ENCODE measurements around the gene ZYG11B. TPM values are rescaled to one million over a fixed set of nuclear protein-coding genes. Genes with fewer than 3 reads are reported as not detected.
"Not testable (repeated sequence)": the region's sequence is repeated elsewhere in the genome, so short reads cannot be mapped to it uniquely, and the experiment has no call there.

ZYG11B gene
- total RNA-seq, 1 donor from 2014 or later = 39.5 TPM

DNA sequence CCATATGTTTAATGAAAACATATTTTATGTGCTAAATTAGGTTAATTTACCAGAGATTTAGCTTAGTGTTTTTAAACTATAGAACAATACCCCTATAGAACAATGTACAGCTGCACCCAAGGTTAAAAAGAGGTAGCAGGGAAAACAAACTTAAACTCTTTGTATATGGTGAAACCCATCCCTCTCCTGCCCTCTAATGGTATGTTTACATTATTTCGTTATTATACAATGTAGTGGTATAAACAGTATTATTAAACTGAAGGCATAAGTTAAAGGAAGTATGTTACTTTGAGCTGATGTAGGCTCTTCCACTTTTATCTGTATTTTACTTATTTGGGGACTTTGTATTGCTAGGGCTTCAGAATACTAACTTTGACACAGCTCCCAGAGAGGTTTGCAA lies 99.6 kb downstream of the ZYG11B start:
- Histone ChIP-seq H3K9ac (no peak overlapping the region), H3K4me3 (no peak overlapping the region), H2AFZ (replicated peaks) (no peak overlapping the region), H3K4me2 (no peak overlapping the region), H4K20me1 (ENCODE audit: low read depth) (no peaks in the 10 kb centered on the region), H3K79me2 (ENCODE audit: low read depth) (no peaks in the 10 kb centered on the region), H3K4me1 (no peaks in the 10 kb centered on the region), H3K27me3 (no peaks in the 10 kb centered on the region), H3K9me3 (ENCODE audit: low read depth) (no peaks in the 10 kb centered on the region), H3F3A (ENCODE audit: low read depth) (peaks cover 5% of the 10 kb centered on the region), H3K27ac (no peak overlapping the region), H3K36me3 (peaks cover 8% of the 10 kb centered on the region)
- no peak overlapping the region for H3K4me3 Mint-ChIP-seq
- H3K9me3 Mint-ChIP-seq = no peaks in the 10 kb centered on the region
- no peak overlapping the region for H3K27ac Mint-ChIP-seq
- no peaks in the 10 kb centered on the region for H3K27me3 Mint-ChIP-seq (ENCODE audit: insufficient read depth, low read depth)
- peaks cover 8% of the 10 kb centered on the region for H3K36me3 Mint-ChIP-seq
- DNase-seq (ENCODE audit: low spot score) = no peak
- H3K4me1 Mint-ChIP-seq = no peaks in the 10 kb centered on the region
- TF ChIP-seq EZH2phosphoT487 (IDR thresholded peaks at IDR 0.05) = no peak
- TF ChIP-seq, protein P1, sequence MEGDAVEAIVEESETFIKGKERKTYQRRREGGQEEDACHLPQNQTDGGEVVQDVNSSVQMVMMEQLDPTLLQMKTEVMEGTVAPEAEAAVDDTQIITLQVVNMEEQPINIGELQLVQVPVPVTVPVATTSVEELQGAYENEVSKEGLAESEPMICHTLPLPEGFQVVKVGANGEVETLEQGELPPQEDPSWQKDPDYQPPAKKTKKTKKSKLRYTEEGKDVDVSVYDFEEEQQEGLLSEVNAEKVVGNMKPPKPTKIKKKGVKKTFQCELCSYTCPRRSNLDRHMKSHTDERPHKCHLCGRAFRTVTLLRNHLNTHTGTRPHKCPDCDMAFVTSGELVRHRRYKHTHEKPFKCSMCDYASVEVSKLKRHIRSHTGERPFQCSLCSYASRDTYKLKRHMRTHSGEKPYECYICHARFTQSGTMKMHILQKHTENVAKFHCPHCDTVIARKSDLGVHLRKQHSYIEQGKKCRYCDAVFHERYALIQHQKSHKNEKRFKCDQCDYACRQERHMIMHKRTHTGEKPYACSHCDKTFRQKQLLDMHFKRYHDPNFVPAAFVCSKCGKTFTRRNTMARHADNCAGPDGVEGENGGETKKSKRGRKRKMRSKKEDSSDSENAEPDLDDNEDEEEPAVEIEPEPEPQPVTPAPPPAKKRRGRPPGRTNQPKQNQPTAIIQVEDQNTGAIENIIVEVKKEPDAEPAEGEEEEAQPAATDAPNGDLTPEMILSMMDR (IDR thresholded peaks at IDR 0.05) = peak; percentile 31

DNA sequence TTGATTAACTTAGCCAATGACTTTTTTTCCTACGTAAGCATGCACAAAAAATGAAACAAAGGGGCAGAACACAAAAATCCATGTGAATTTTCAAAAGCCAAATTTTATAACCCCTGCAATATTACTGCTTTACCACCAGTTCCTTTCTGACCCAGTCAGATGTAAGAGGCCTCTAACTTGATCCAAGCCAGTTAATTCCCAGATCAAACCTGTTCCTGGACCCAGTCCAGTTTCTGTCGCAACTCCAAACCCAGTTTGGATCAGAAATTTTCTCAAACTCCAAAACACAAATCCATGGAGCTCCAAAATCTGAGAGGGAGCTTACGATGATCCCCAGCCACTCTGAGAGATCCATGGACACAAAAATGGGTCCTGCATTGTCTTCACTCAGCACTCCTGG lies 108.5 kb downstream of the ZYG11B start:
- no peaks in the 10 kb centered on the region for H3K27me3 ChIP-seq
- TF ChIP-seq, protein P1 (IDR thresholded peaks at IDR 0.05) = no peak
- TF ChIP-seq EZH2 (IDR thresholded peaks at IDR 0.05) (no peak), EZH2phosphoT487 (IDR thresholded peaks at IDR 0.05) (no peak)
- no peaks in the 10 kb centered on the region for H3K9me3 Mint-ChIP-seq

DNA sequence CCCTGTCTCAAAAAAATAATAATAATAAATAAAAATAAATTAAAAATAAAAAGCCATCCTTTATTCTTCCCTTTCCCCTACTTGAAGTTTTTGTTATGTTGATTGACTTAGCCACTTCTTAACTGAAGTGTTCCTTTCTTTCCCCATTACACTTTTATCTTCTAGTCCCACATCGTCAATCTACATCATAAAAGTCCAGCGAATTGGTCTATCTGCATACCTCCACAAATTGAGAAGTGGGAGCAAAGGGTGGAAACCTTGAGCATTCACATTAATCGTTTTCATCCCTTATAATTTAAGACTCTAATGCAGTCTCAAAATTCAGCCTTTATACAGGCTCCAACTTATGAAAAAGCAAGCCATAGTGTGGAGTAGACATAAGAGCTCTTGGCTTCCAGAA lies 109.8 kb downstream of the ZYG11B start:
- H3F3A ChIP-seq (ENCODE audit: low read depth) = peaks cover 14% of the 10 kb centered on the region
- no peaks in the 10 kb centered on the region for H4K20me1 ChIP-seq (ENCODE audit: low read depth)
- peaks cover 11% of the 10 kb centered on the region for H3K4me1 ChIP-seq
- DNase-seq (ENCODE audit: low spot score) = no peak
- no peak overlapping the region for H3K27ac ChIP-seq
- no peaks in the 10 kb centered on the region for H3K4me1 Mint-ChIP-seq
- TF ChIP-seq EZH2 (IDR thresholded peaks at IDR 0.05) = no peak
- TF ChIP-seq, protein P1 (IDR thresholded peaks at IDR 0.05) = no peak
- no peak for TF ChIP-seq EZH2phosphoT487 (IDR thresholded peaks at IDR 0.05)
- no peak overlapping the region for H3K4me3 Mint-ChIP-seq
- peaks cover 8% of the 10 kb centered on the region for H3K27me3 ChIP-seq
- no peak overlapping the region for H3K4me3 ChIP-seq
- no peaks in the 10 kb centered on the region for H3K9me3 ChIP-seq (ENCODE audit: low read depth)
- H3K36me3 Mint-ChIP-seq = no peaks in the 10 kb centered on the region
- H3K36me3 ChIP-seq = no peaks in the 10 kb centered on the region
- H3K9ac ChIP-seq = no peak overlapping the region
- H3K79me2 ChIP-seq (ENCODE audit: low read depth) = no peaks in the 10 kb centered on the region
- H3K27me3 Mint-ChIP-seq (ENCODE audit: insufficient read depth, low read depth) = peaks cover 8% of the 10 kb centered on the region
- no peak overlapping the region for H3K27ac Mint-ChIP-seq
- H3K4me2 ChIP-seq = no peak overlapping the region
- H3K9me3 Mint-ChIP-seq = no peaks in the 10 kb centered on the region
- H2AFZ ChIP-seq (replicated peaks) = no peak overlapping the region

More for the DNA sequence above, 108.5 kb downstream of the ZYG11B start:
- Mint-ChIP-seq H3K36me3 (no peaks in the 10 kb centered on the region), H3K27ac (no peak overlapping the region), H3K27me3 (ENCODE audit: insufficient read depth, low read depth) (peaks cover 8% of the 10 kb centered on the region), H3K4me1 (no peaks in the 10 kb centered on the region), H3K4me3 (no peak overlapping the region)
- Histone ChIP-seq H3K79me2 (ENCODE audit: low read depth) (no peaks in the 10 kb centered on the region), H3K9me3 (ENCODE audit: low read depth) (no peaks in the 10 kb centered on the region), H2AFZ (replicated peaks) (no peak overlapping the region), H3F3A (ENCODE audit: low read depth) (peaks cover 14% of the 10 kb centered on the region), H3K4me3 (no peak overlapping the region), H3K36me3 (no peaks in the 10 kb centered on the region), H3K27ac (no peak overlapping the region), H4K20me1 (ENCODE audit: low read depth) (no peaks in the 10 kb centered on the region), H3K9ac (no peak overlapping the region), H3K4me1 (peaks cover 11% of the 10 kb centered on the region), H3K4me2 (no peak overlapping the region)
- DNase-seq (ENCODE audit: low spot score) = no peak

DNA sequence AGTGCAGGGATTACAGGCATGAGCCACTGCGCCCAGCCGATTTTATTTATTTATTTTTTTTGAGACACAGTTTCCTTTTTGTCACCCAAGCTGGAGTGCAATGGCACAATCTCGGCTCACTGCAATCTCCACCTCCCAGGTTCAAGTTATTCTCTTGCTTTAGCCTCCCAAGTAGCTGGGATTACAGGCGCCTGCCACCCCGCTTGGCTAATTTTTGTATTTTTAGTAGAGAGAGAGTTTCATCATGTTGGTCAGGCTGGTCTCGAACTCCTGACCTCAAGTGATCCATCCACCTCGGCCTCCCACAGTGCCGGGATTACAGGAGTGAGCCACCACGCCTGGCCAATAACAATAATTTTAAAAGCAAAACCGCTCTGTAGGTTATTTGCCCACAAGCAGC lies 112.9 kb downstream of the ZYG11B start:
- H3K4me1 Mint-ChIP-seq, H3K4me2 ChIP-seq, H3K36me3 Mint-ChIP-seq: not testable (repeated sequence)

More for the DNA sequence above, 112.9 kb downstream of the ZYG11B start:
- H4K20me1 ChIP-seq (ENCODE audit: low read depth); DNase-seq (ENCODE audit: low spot score); H3K9me3 ChIP-seq (ENCODE audit: low read depth); H3K4me3 ChIP-seq; H3K79me2 ChIP-seq (ENCODE audit: low read depth); H3K27ac ChIP-seq; H2AFZ ChIP-seq (replicated peaks); H3K36me3 ChIP-seq; H3K4me3 Mint-ChIP-seq; H3K27ac Mint-ChIP-seq; H3K9ac ChIP-seq; H3K9me3 Mint-ChIP-seq; H3K4me1 ChIP-seq: not testable (repeated sequence)
- H3K27me3 Mint-ChIP-seq (ENCODE audit: insufficient read depth, low read depth) = peaks cover 22% of the 10 kb centered on the region
- H3F3A ChIP-seq (ENCODE audit: low read depth) = peaks cover 28% of the 10 kb centered on the region
- peaks cover 39% of the 10 kb centered on the region for H3K27me3 ChIP-seq
